Measurements from ENCODE around the gene FREM1.

Gene FREM1

GRCh38 chr9:14748373-14748772, 161.9 kb downstream of the FREM1 start:
- no peak for DNase-seq

GRCh38 chr9:14747111-14747510, 163.1 kb downstream of the FREM1 start:
- no peak for DNase-seq

GRCh38 chr9:14746626-14747025, 163.6 kb downstream of the FREM1 start:
- DNase-seq = no peak

- no peak for DNase-seq
Measured at GRCh38 chr9:14744768-14745167, 165.5 kb downstream of the FREM1 start.

- no peak for DNase-seq
Measured at GRCh38 chr9:14741369-14741768, 168.9 kb downstream of the FREM1 start.

- no peak for DNase-seq
Measured at GRCh38 chr9:14733133-14733532, 177.1 kb downstream of the FREM1 start.

- DNase-seq = no peak
Measured at GRCh38 chr9:14731294-14731981, 178.8 kb downstream of the FREM1 start.

- no peak for DNase-seq
Measured at GRCh38 chr9:14730461-14730898, 179.7 kb downstream of the FREM1 start.

- DNase-seq = peak; percentile 38
Measured at GRCh38 chr9:14723301-14723700, 186.9 kb downstream of the FREM1 start.

GRCh38 chr9:14722391-14723035, 187.7 kb downstream of the FREM1 start, which contains the start of gene CER1:
TSS of gene CER1 (minus strand) at chr9:14722733. CDS start at chr9:14722672, 61 bp downstream.
- peak; percentile 97 for DNase-seq

GRCh38 chr9:14719231-14719923, 190.9 kb downstream of the FREM1 start:
- no peak for DNase-seq

- no peak for DNase-seq
Measured at GRCh38 chr9:14715102-14715501, 195.1 kb downstream of the FREM1 start.

- no peak for DNase-seq
Measured at GRCh38 chr9:14713187-14713767, 197.0 kb downstream of the FREM1 start.

GRCh38 chr9:14710804-14711203, 199.4 kb downstream of the FREM1 start:
- no peak for DNase-seq

GRCh38 chr9:14706530-14707140, 203.6 kb downstream of the FREM1 start:
- no peak for DNase-seq

- DNase-seq = no peak
Measured at GRCh38 chr9:14705079-14705478, 205.1 kb downstream of the FREM1 start.

GRCh38 chr9:14704281-14704680, 205.9 kb downstream of the FREM1 start:
- no peak for DNase-seq

- no peak for DNase-seq
Measured at GRCh38 chr9:14702200-14702720, 208.0 kb downstream of the FREM1 start.

GRCh38 chr9:14693251-14693861, 216.9 kb downstream of the FREM1 start, which contains the start of gene ZDHHC21:
TSS of gene ZDHHC21 (minus strand) at chr9:14693432. CDS start at chr9:14674340, 19,092 bp downstream.
- DNase-seq = peak; percentile 87

- peak; percentile 79 for DNase-seq
Measured at GRCh38 chr9:14692470-14693250, 217.6 kb downstream of the FREM1 start.

Measured in NCI-H146 (cell line).